Measurements from ENCODE around the gene CAPZB.

CAPZB gene

DNA sequence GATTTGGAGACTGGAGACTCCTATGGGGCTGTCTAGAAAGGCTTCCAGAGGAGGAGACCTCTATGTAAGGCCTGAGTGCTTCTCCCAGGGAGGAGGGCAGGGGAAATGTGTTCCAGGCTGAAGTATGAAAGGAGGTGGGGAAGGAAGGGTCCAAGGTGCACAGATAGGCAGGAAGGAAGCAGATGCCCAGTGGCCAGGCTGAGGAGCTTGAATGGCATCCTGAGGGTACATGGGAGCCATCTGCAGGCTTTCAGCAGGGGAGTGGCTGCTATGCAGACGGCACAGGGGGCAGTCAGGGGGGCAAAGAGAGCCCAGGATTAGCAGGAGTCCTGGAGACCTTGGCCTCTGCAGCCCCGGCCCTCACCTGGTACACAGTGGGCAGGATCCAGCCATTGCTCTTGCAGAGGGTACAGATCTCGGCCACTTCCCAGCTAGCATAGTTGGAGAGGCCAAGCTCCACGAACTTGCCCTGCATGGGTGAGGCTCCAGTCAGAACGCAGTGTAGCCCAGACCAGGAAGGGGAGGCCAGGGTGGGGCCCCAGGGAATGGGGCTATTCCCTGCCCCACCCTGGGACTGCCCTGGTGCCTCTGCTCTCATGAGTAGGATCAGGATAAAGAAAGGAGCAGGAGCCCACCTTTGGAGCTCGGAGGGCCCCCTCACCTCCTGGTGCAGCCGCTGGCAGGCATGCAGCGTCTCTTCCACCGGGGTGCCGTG lies 177.4 kb downstream of the CAPZB start:
- TF ChIP-seq FOXP2 (optimal IDR thresholded peaks at IDR 0.05; ENCODE audit: borderline replicate concordance, extremely low read depth, extremely low read length, insufficient read depth), result no peak
- TF ChIP-seq, protein P1, sequence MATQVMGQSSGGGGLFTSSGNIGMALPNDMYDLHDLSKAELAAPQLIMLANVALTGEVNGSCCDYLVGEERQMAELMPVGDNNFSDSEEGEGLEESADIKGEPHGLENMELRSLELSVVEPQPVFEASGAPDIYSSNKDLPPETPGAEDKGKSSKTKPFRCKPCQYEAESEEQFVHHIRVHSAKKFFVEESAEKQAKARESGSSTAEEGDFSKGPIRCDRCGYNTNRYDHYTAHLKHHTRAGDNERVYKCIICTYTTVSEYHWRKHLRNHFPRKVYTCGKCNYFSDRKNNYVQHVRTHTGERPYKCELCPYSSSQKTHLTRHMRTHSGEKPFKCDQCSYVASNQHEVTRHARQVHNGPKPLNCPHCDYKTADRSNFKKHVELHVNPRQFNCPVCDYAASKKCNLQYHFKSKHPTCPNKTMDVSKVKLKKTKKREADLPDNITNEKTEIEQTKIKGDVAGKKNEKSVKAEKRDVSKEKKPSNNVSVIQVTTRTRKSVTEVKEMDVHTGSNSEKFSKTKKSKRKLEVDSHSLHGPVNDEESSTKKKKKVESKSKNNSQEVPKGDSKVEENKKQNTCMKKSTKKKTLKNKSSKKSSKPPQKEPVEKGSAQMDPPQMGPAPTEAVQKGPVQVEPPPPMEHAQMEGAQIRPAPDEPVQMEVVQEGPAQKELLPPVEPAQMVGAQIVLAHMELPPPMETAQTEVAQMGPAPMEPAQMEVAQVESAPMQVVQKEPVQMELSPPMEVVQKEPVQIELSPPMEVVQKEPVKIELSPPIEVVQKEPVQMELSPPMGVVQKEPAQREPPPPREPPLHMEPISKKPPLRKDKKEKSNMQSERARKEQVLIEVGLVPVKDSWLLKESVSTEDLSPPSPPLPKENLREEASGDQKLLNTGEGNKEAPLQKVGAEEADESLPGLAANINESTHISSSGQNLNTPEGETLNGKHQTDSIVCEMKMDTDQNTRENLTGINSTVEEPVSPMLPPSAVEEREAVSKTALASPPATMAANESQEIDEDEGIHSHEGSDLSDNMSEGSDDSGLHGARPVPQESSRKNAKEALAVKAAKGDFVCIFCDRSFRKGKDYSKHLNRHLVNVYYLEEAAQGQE (IDR thresholded peaks at IDR 0.05; ENCODE audit: insufficient read depth in 1 of 2, low read depth in 2 of 2, low read length in 2 of 2), result no peak
- no peak for TF ChIP-seq POLR2AphosphoS5 (IDR thresholded peaks at IDR 0.05; ENCODE audit: low read depth, low read length)
- TF ChIP-seq SIN3A (IDR thresholded peaks at IDR 0.05; ENCODE audit: borderline replicate concordance, insufficient read depth, low read length), result no peak

DNA sequence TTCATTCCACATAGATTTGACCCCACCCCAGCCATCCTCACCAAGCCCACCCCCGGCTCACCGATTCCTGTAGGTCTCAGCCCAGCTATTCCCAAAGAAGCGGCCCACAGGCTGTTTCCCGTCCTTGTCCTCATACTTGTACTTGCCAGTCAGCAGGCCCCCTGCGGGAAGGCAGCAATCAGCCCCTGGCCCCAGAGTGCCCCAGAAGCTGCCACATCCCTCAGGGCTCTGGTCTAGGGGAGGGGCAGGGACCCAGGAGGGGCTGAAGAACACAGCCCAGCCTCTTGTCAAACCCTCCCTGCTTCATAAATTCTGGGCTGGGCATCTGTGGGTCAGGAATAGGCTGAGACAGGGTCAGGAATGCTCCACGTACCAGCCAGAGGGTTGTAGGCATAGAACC lies 178.4 kb downstream of the CAPZB start:
- TF ChIP-seq, protein P1 (IDR thresholded peaks at IDR 0.05; ENCODE audit: insufficient read depth in 1 of 2, low read depth in 2 of 2, low read length in 2 of 2), result no peak
- TF ChIP-seq FOXP2 (optimal IDR thresholded peaks at IDR 0.05; ENCODE audit: borderline replicate concordance, extremely low read depth, extremely low read length, insufficient read depth) (no peak), SIN3A (IDR thresholded peaks at IDR 0.05; ENCODE audit: borderline replicate concordance, insufficient read depth, low read length) (no peak), TAF1 (IDR thresholded peaks at IDR 0.05; ENCODE audit: borderline replicate concordance, insufficient read depth, low read length) (no peak), POLR2AphosphoS5 (IDR thresholded peaks at IDR 0.05; ENCODE audit: low read depth, low read length) (no peak)

DNA sequence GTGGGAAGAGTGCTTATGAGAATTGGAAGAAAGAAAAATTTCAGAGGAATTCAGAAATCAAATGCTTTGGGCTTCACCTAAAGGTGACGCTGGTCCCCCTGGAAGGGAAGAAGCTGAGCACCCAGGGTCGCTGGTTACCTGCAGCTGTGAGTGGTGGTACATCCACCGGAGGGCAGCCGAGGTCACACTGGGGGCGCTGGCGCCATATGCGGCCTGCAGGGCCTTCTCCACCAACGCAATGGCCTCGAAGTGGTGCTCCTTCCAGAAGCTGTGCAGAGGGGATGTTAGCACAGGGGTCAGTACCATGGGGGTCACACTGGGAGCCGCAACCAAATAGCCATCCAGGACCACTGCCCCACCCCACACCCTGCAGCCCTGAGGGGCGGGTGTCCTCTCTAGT lies 179.5 kb downstream of the CAPZB start:
- TF ChIP-seq, protein P1 (IDR thresholded peaks at IDR 0.05; ENCODE audit: insufficient read depth in 1 of 2, low read depth in 2 of 2, low read length in 2 of 2), result no peak
- no peak for TF ChIP-seq POLR2AphosphoS5 (IDR thresholded peaks at IDR 0.05; ENCODE audit: low read depth, low read length)
- no peak for TF ChIP-seq TAF1 (IDR thresholded peaks at IDR 0.05; ENCODE audit: borderline replicate concordance, insufficient read depth, low read length)
- no peak for TF ChIP-seq FOXP2 (optimal IDR thresholded peaks at IDR 0.05; ENCODE audit: borderline replicate concordance, extremely low read depth, extremely low read length, insufficient read depth)
- TF ChIP-seq SIN3A (IDR thresholded peaks at IDR 0.05; ENCODE audit: borderline replicate concordance, insufficient read depth, low read length), result no peak

DNA sequence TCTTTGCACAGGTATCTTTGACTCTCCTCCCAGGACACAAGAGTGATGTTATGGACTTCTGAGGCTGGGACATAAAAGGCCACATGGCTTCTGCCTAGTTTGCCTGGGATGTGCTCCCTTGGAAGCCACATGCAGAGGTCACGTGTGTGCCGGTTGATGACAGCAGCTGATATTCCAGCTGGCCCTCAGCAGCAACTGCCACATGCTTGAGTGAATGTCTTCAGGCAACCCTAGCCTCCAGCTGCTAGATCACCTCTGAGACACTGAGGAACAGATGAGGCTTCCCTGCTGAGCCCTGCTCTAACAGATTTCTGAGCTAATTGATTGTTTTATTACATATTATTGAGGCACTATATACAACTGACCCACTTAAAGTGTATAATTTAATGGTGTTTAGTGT lies 185.1 kb downstream of the CAPZB start:
- TF ChIP-seq SIN3A (IDR thresholded peaks at IDR 0.05; ENCODE audit: borderline replicate concordance, insufficient read depth, low read length) (no peak), TAF1 (IDR thresholded peaks at IDR 0.05; ENCODE audit: borderline replicate concordance, insufficient read depth, low read length) (no peak), FOXP2 (optimal IDR thresholded peaks at IDR 0.05; ENCODE audit: borderline replicate concordance, extremely low read depth, extremely low read length, insufficient read depth) (no peak), POLR2AphosphoS5 (IDR thresholded peaks at IDR 0.05; ENCODE audit: low read depth, low read length) (no peak)
- TF ChIP-seq, protein P1 (IDR thresholded peaks at IDR 0.05; ENCODE audit: insufficient read depth in 1 of 2, low read depth in 2 of 2, low read length in 2 of 2), result no peak
